Spleen (tissue), 11 donors: ENCODE results near the gene TTC28. TPM values are rescaled to one million over a fixed set of nuclear protein-coding genes. Genes with fewer than 3 reads are reported as not detected.

Source experiments
- DNase-seq: peaks from one replicate; pipeline ENCODE4 v3.0.0-alpha.2; 2020
- H3K27ac ChIP-seq, 8 donors: fragments of 200-600 bp; sonication (generic) in 7 of 8; 1 replicate in 4 of 8; 2 replicates in 4 of 8; pipeline versions ENCODE4 v1.5.0 to v1.8.0; 2016 to 2021; ENCODE audit warnings: inconsistent platforms in 4 of 8, mild to moderate bottlenecking in 4 of 8, moderate library complexity in 1 of 8
- H3K27me3 ChIP-seq, 7 donors: fragments of 200-600 bp; sonication (generic) in 6 of 7; replicated peaks in 1 of 7; 1 replicate in 4 of 7; 2 replicates in 3 of 7; pipeline versions ENCODE4 v1.5.0 to v1.8.0; 2016 to 2021; ENCODE audit warnings: inconsistent platforms in 3 of 7, mild to moderate bottlenecking in 1 of 7
- H3K36me3 ChIP-seq, 6 donors: fragments of 200-600 bp; sonication (generic) in 5 of 6; 1 replicate in 4 of 6; 2 replicates in 2 of 6; pipeline versions ENCODE4 v1.5.0 to v1.8.0; 2016 to 2021; ENCODE audit warnings: inconsistent platforms in 2 of 6
- H3K4me1 ChIP-seq, 6 donors: fragments of 200-600 bp; sonication (generic) in 5 of 6; 1 replicate in 3 of 6; 2 replicates in 3 of 6; pipeline versions ENCODE4 v1.5.0 to v1.8.0; 2016 to 2021; ENCODE audit warnings: inconsistent platforms in 3 of 6
- H3K4me3 ChIP-seq, 8 donors: fragments of 200-600 bp; sonication (generic) in 7 of 8; 1 replicate in 4 of 8; 2 replicates in 4 of 8; pipeline versions ENCODE4 v1.5.0 to v1.8.0; 2016 to 2021; ENCODE audit warnings: inconsistent platforms in 4 of 8, mild to moderate bottlenecking in 4 of 8, moderate library complexity in 2 of 8
- H3K9me3 ChIP-seq, 8 donors: fragments of 200-600 bp; sonication (generic) in 7 of 8; 1 replicate in 4 of 8; 2 replicates in 4 of 8; pipeline versions ENCODE4 v1.5.0 to v1.8.0; 2016 to 2021; ENCODE audit warnings: inconsistent platforms in 4 of 8
- POLR2A ChIP-seq, 3 donors: fragments of 450-650 bp; IDR thresholded peaks; one replicate each; pipeline ENCODE4 v1.5.1; 2017; ENCODE audit warnings: antibody characterized with exemption in 3 of 3, mild to moderate bottlenecking in 1 of 3
- POLR2AphosphoS5 ChIP-seq, 3 donors: sonication (generic); formaldehyde crosslinking; IDR thresholded peaks; one replicate each; pipeline ENCODE4 v1.5.1; 2017; ENCODE audit warnings: antibody characterized with exemption in 3 of 3
- WGBS, 5 donors: extraction: QIAGEN DNeasy Blood & Tissue Kit in 3 of 5; methylation state at CpG; one replicate each; pipeline versions ENCODE4 v1.1.5 to v1.1.7; 2013 to 2018; 5-methylcytosine and 5-hydroxymethylcytosine counted together
- intact Hi-C: fragments of 100-400 bp; cut with DNase I; formaldehyde crosslinking; loops from one replicate; pipeline ENCODE4 v1.15.0; 2023; ENCODE audit warnings: low total_unique reads
- polyA plus RNA-seq, 3 donors: library from polyadenylated mRNA; stranded (reverse); fragments of 200-250 nt; gene quantifications; one replicate each; pipeline ENCODE4 v1.2.1, GENCODE V29; 2013
- total RNA-seq, 7 donors: library from RNA; depleted of rRNA in 3 of 7; stranded (reverse); fragments of >200 nt in 3 of 7; fragmentation: NEBNext Ultra II Directional in 4 of 7; extraction: Animal tissue kit (Norgen Biotek cat#: 25700) in 4 of 7; gene quantifications; one replicate each; pipeline versions ENCODE4 v1.1.0 to v1.2.1, GENCODE V29; 2016 to 2021
- TF ChIP-seq, protein P1 (sequence below), 11 experiments: fragments of 200-600 bp in 7 of 11; fragments of 450-650 bp in 4 of 11; sonication (generic) in 4 of 11; IDR thresholded peaks in 8 of 11; conservative IDR thresholded peaks in 3 of 11; 1 replicate in 7 of 11; 2 replicates in 4 of 11; pipeline versions ENCODE4 v1.4.0 to v1.8.0; 2016 to 2021; ENCODE audit warnings: antibody characterized with exemption in 11 of 11, inconsistent platforms in 4 of 11, mild to moderate bottlenecking in 1 of 11
- donor health status: healthy with polysubstance abuse.
- donor health status: DM: no; HTN: no; CAD: no; lungs with moderate emphysema.
- donor health status: DM: no; HTN: no; CAD: no.
- donor health status: Bipolar disorder and iron deficiency.
- donor health status: healthy.
- donor health status: DM: no; HTN: no; CAD: no.
- donor health status: DM: yes; HTN: yes; CAD: no.

TTC28 gene
- total and polyA plus RNA-seq, 10 donors, result 0.62 to 69.0 (median 33.5) TPM

- no peak for DNase-seq
- intact Hi-C loops, result no loop called here
- Histone ChIP-seq H3K27ac (no peak overlapping the region), H3K4me1 (peaks cover 0 to 6% (median 0%) of the 10 kb centered on the region in 6 donors), H3K27me3 (no peaks in the 10 kb centered on the region), H3K4me3 (no peak overlapping the region), H3K36me3 (peaks cover 0 to 8% (median 0%) of the 10 kb centered on the region in 6 donors), H3K9me3 (no peaks in the 10 kb centered on the region)
- 81 to 89% (median 86%) methylated on average over 3 of the region's 3 CpGs for WGBS, 5 donors
- TF ChIP-seq, protein P1, sequence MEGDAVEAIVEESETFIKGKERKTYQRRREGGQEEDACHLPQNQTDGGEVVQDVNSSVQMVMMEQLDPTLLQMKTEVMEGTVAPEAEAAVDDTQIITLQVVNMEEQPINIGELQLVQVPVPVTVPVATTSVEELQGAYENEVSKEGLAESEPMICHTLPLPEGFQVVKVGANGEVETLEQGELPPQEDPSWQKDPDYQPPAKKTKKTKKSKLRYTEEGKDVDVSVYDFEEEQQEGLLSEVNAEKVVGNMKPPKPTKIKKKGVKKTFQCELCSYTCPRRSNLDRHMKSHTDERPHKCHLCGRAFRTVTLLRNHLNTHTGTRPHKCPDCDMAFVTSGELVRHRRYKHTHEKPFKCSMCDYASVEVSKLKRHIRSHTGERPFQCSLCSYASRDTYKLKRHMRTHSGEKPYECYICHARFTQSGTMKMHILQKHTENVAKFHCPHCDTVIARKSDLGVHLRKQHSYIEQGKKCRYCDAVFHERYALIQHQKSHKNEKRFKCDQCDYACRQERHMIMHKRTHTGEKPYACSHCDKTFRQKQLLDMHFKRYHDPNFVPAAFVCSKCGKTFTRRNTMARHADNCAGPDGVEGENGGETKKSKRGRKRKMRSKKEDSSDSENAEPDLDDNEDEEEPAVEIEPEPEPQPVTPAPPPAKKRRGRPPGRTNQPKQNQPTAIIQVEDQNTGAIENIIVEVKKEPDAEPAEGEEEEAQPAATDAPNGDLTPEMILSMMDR (IDR thresholded peaks at IDR 0.05 in 8 of 11, conservative IDR thresholded peaks at IDR 0.05 in 3 of 11), result no peak
- TF ChIP-seq POLR2AphosphoS5 (IDR thresholded peaks at IDR 0.05), result no peak
- no peak for TF ChIP-seq POLR2A (IDR thresholded peaks at IDR 0.05)
Measured at GRCh38 chr22:28111501-28112189, 568.0 kb downstream of the TTC28 start.

DNA sequence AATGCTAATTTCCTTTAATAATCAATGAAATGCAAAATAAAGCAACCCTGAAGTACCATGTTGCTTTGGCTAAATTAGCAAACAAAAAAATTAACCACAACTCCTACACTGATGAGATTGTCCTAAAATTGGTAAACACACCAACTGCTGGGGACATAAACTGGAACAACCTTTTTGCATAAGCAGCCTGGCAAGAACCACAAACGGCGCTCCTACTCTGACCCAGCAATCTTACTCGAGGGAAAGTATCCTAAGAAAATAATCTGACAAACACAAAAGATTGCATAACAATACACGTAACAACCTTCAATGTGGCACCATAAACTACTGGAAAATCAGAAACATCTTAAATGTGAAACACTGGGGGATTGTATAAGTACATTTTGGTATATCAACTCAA lies 570.8 kb downstream of the TTC28 start:
- Histone ChIP-seq H3K36me3 (peaks cover 0 to 8% (median 0%) of the 10 kb centered on the region in 6 donors), H3K4me3 (no peak overlapping the region), H3K27ac (no peak overlapping the region), H3K4me1 (peaks cover 0 to 14% (median 4%) of the 10 kb centered on the region in 6 donors), H3K27me3 (no peaks in the 10 kb centered on the region), H3K9me3 (no peaks in the 10 kb centered on the region)
- DNase-seq, result no peak
- TF ChIP-seq, protein P1 (IDR thresholded peaks at IDR 0.05 in 8 of 11, conservative IDR thresholded peaks at IDR 0.05 in 3 of 11), result no peak
- TF ChIP-seq POLR2AphosphoS5 (IDR thresholded peaks at IDR 0.05) (no peak), POLR2A (IDR thresholded peaks at IDR 0.05) (no peak)
- intact Hi-C loops, result no loop called here
- WGBS, 5 donors, result 79 to 92% (median 88%) methylated on average over 4 of the region's 4 CpGs

- TF ChIP-seq POLR2A (IDR thresholded peaks at IDR 0.05), result no peak
- TF ChIP-seq, protein P1 (IDR thresholded peaks at IDR 0.05 in 8 of 11, conservative IDR thresholded peaks at IDR 0.05 in 3 of 11), result no peak
- TF ChIP-seq POLR2AphosphoS5 (IDR thresholded peaks at IDR 0.05), result no peak
- Histone ChIP-seq H3K27ac (no peak overlapping the region), H3K9me3 (no peaks in the 10 kb centered on the region), H3K4me1 (peaks cover 0 to 16% (median 8%) of the 10 kb centered on the region in 6 donors), H3K36me3 (peaks cover 0 to 8% (median 0%) of the 10 kb centered on the region in 6 donors), H3K4me3 (no peak overlapping the region), H3K27me3 (no peaks in the 10 kb centered on the region)
- intact Hi-C loops, result no loop called here
- no peak for DNase-seq
- 90 to 98% (median 95%) methylated on average over 4 of the region's 4 CpGs for WGBS, 5 donors
Measured at GRCh38 chr22:28106617-28107016, 573.0 kb downstream of the TTC28 start.

DNA sequence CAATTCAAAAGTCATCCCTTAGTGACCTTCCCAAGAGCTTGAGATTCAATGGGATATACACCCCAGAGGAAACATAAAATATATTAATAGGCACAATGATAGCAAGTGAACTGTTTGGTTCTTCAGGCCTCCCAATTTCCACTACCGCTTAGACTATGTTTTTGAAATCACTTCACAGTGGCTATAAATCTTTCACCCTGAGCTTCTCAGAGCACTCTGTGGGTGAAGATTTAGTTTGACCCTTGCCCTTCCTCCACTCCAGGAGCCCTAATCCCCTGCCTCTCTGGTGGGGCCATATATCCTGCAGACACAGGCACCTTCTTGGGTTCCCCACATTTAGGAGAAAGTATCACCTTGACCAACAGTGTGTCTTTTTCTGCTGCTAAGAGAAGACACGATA lies 573.7 kb downstream of the TTC28 start:
- Histone ChIP-seq H3K9me3 (no peaks in the 10 kb centered on the region), H3K27ac (no peak overlapping the region)

More for the DNA sequence above, 573.7 kb downstream of the TTC28 start:
- TF ChIP-seq POLR2A (IDR thresholded peaks at IDR 0.05) (no peak), POLR2AphosphoS5 (IDR thresholded peaks at IDR 0.05) (no peak)
- TF ChIP-seq, protein P1 (IDR thresholded peaks at IDR 0.05 in 8 of 11, conservative IDR thresholded peaks at IDR 0.05 in 3 of 11), result no peak
- intact Hi-C loops, result no loop called here
- WGBS, 5 donors, result 83 to 93% (median 85%) methylated on average over 2 of the region's 2 CpGs
- no peak overlapping the region for H3K4me3 ChIP-seq
- DNase-seq, result no peak
- peaks cover 0 to 8% (median 0%) of the 10 kb centered on the region in 6 donors for H3K36me3 ChIP-seq
- H3K4me1 ChIP-seq, result peaks cover 0 to 16% (median 8%) of the 10 kb centered on the region in 6 donors
- no peaks in the 10 kb centered on the region for H3K27me3 ChIP-seq
